K562 (cell line): ENCODE data around the gene CRB2. TPM values are rescaled to one million over a fixed set of nuclear protein-coding genes. Genes with fewer than 3 reads are reported as not detected.

Experiments used
- ATF1 ChIP-seq, 2 experiments: fragments of 450-650 bp in 1 of 2; IDR thresholded peaks; 2 replicates each; pipeline ENCODE4 v1.6.1; 2016; ENCODE audit warnings: missing compliant biosample characterization in 1 of 2, missing genetic modification characterization in 1 of 2
- CREB3 ChIP-seq: fragments of 450-650 bp; conservative IDR thresholded peaks from 2 replicates; pipeline ENCODE4 v1.6.1; 2016; ENCODE audit warnings: missing genetic modification characterization, low read depth, mild to moderate bottlenecking, missing compliant biosample characterization, moderate library complexity
- ELF1 ChIP-seq: fragments of 200-800 bp; sonication (Bioruptor generic); IDR thresholded peaks from 2 replicates; pipeline ENCODE4 v1.6.1; 2016; ENCODE audit warnings: missing genetic modification characterization, missing compliant biosample characterization
- ESRRB ChIP-seq: fragments of 250-450 bp; sonication (Bioruptor Pico); IDR thresholded peaks from 2 replicates; pipeline ENCODE4 v1.5.0; 2020; ENCODE audit warnings: mild to moderate bottlenecking, moderate library complexity, borderline replicate concordance
- ETV5 ChIP-seq: sonication (generic); formaldehyde crosslinking; IDR thresholded peaks from 2 replicates; pipeline ENCODE4 v1.4.0; 2020; ENCODE audit warnings: low read depth, mild to moderate bottlenecking, missing genetic modification reagents
- FOXJ2 ChIP-seq: fragments of 200-800 bp; sonication (Bioruptor generic); IDR thresholded peaks from 2 replicates; pipeline ENCODE4 v1.6.1; 2016; ENCODE audit warnings: missing genetic modification characterization, missing compliant biosample characterization
- GATAD2B ChIP-seq: fragments of 450-650 bp; IDR thresholded peaks from 2 replicates; pipeline ENCODE4 v1.6.1; 2017; ENCODE audit warnings: mild to moderate bottlenecking, borderline replicate concordance
- NFIX ChIP-seq: fragments of 250-450 bp; sonication (Bioruptor Pico); IDR thresholded peaks from 2 replicates; pipeline ENCODE4 v1.4.0; 2020; ENCODE audit warnings: low read depth, mild to moderate bottlenecking, moderate library complexity
- TAF7 ChIP-seq: fragments of 450-650 bp; IDR thresholded peaks from 2 replicates; pipeline ENCODE4 v1.6.1; 2016; ENCODE audit warnings: missing genetic modification characterization, missing compliant biosample characterization
- THRA ChIP-seq: fragments of 450-650 bp; IDR thresholded peaks from 2 replicates; pipeline ENCODE4 v1.6.1; 2017; ENCODE audit warnings: mild to moderate bottlenecking, moderate library complexity
- TSC22D4 ChIP-seq: fragments of 450-650 bp; IDR thresholded peaks from 2 replicates; pipeline ENCODE4 v1.6.1; 2016; ENCODE audit warnings: missing genetic modification characterization, missing biosample characterization, control low read depth
- ZBTB11 ChIP-seq, 3 experiments: fragments of 200-800 bp in 1 of 3; fragments of 250-450 bp in 1 of 3; fragments of 450-650 bp in 1 of 3; sonication (Bioruptor Pico) in 1 of 3; sonication (Bioruptor generic) in 1 of 3; formaldehyde crosslinking in 1 of 3; IDR thresholded peaks; 2 replicates each; pipeline versions ENCODE4 v1.6.1 to v1.8.0; 2016 to 2022; ENCODE audit warnings: mild to moderate bottlenecking in 2 of 3, missing genetic modification characterization in 2 of 3, missing compliant biosample characterization in 1 of 3, moderate library complexity in 1 of 3
- ZBTB43 ChIP-seq: sonication (generic); formaldehyde crosslinking; IDR thresholded peaks from 2 replicates; pipeline ENCODE4 v1.8.0; 2023; ENCODE audit warnings: mild to moderate bottlenecking, missing genetic modification reagents
- ZNF316 ChIP-seq: fragments of 450-650 bp; IDR thresholded peaks from 2 replicates; pipeline ENCODE4 v1.6.1; 2016
- ZNF592 ChIP-seq: fragments of 450-650 bp; IDR thresholded peaks from 2 replicates; pipeline ENCODE4 v1.6.1; 2017; ENCODE audit warnings: antibody characterized with exemption, mild to moderate bottlenecking
- polyA plus RNA-seq, 8 experiments: library from polyadenylated mRNA; depleted of rRNA in 4 of 8; stranded (reverse) in 5 of 8; unstranded in 3 of 8; fragments of >200 nt; fragmentation: Nextera tagmentation in 2 of 8; fragmentation: Illumina TruSeq in 1 of 8; extraction: Ambion mirVana in 2 of 8; extraction: Trizol in 1 of 8; gene quantifications; 2 replicates each; pipeline versions ENCODE4 v1.2.1 to v1.2.3, GENCODE V29; 2011 to 2014; ENCODE audit warnings: inconsistent platforms in 1 of 8, missing spikeins in 1 of 8
- total RNA-seq, 7 experiments: library from RNA; depleted of rRNA in 6 of 7; stranded (reverse); fragments of >200 nt in 6 of 7; fragmentation: Illumina TruSeq in 2 of 7; extraction: Trizol in 2 of 7; gene quantifications; 2 replicates each; pipeline versions ENCODE4 v1.2.1 to v1.2.3, GENCODE V29; 2011 to 2021; ENCODE audit warnings: low replicate concordance in 1 of 7

The CRB2 gene
- total and polyA plus RNA-seq, 9 of the 15 experiments (the other 6 are each of a cell fraction or from before 2014, with no cell fraction given), result 0.13 to 1.2 (median 0.25) TPM; not detected in 2

GRCh38 chr9:123329329-123329955 is 26.6 kb upstream of the CRB2 start (continued):
- peak in 1 of 3 experiments; percentile 73; a peak in 2 of 6 replicates for TF ChIP-seq ZBTB11 (CRISPR knock-in tag; IDR thresholded peaks at IDR 0.05)
- no peak for TF ChIP-seq CREB3 (tag)
- TF ChIP-seq THRA, result no peak
- TF ChIP-seq FOXJ2 (tag), result no peak
- TF ChIP-seq NFIX (CRISPR knock-in tag), result 0 out of 2 replicates have a peak, but pooled peaks have one; percentile 1
- no peak for TF ChIP-seq ZBTB43 (CRISPR knock-in tag)
- no peak for TF ChIP-seq TAF7
- TF ChIP-seq TSC22D4 (tag), result no peak
- TF ChIP-seq ZNF592, result peak; percentile 80
- TF ChIP-seq ATF1 (CRISPR knock-in tag; IDR thresholded peaks at IDR 0.05), result no peak
- peak; percentile 30; the same call in 1 of the 2 replicates for TF ChIP-seq ATF1 (tag; IDR thresholded peaks at IDR 0.05)
- TF ChIP-seq ELF1 (tag), result no peak
- TF ChIP-seq GATAD2B, result no peak
- TF ChIP-seq ZNF316, result no peak
- TF ChIP-seq ETV5 (CRISPR knock-in tag), result no peak
- TF ChIP-seq ESRRB (CRISPR knock-in tag), result no peak
